ENCODE results near the gene NKX2-3.

The NKX2-3 gene

GRCh38 chr10:99583687-99584086 is 50.9 kb downstream of the NKX2-3 start:
- DNase-seq (ENCODE audit: low read depth), result no peak
- no peak for TF ChIP-seq CTCF (conservative IDR thresholded peaks at IDR 0.05; ENCODE audit: low read depth, low read length)
- no peak overlapping the region for H3K4me3 ChIP-seq (ENCODE audit: low read length)
